Chondrocyte (in vitro differentiated cells): ENCODE measurements around the gene TMEM30A. TPM values are rescaled to one million over a fixed set of nuclear protein-coding genes. Genes with fewer than 3 reads are reported as not detected.

Experiments
- DNase-seq: peaks from one replicate; pipeline ENCODE4 v3.0.0; 2021; ENCODE audit warnings: mixed read lengths, low spot score
- H3K27ac Mint-ChIP-seq: one replicate; pipeline ENCODE4 v1.8.0; 2021; ENCODE audit warnings: mild to moderate bottlenecking, moderate library complexity, mixed read lengths; ENCODE audit not compliant: unreplicated experiment
- H3K27me3 Mint-ChIP-seq: 2 replicates; pipeline ENCODE4 v1.8.0; 2021; ENCODE audit warnings: low read depth, mixed read lengths
- H3K36me3 Mint-ChIP-seq: 2 replicates; pipeline ENCODE4 v1.8.0; 2021; ENCODE audit warnings: low read depth, mixed read lengths
- H3K4me1 Mint-ChIP-seq: 2 replicates; pipeline ENCODE4 v1.8.0; 2021; ENCODE audit warnings: low read depth, mild to moderate bottlenecking, mixed read lengths
- H3K4me3 Mint-ChIP-seq: one replicate; pipeline ENCODE4 v1.8.0; 2021; ENCODE audit warnings: mild to moderate bottlenecking, moderate library complexity, mixed read lengths; ENCODE audit not compliant: unreplicated experiment
- H3K9me3 Mint-ChIP-seq: 2 replicates; pipeline ENCODE4 v1.8.0; 2021; ENCODE audit warnings: low read depth, mixed read lengths
- CTCF ChIP-seq: fragments of 200-600 bp; sonication (generic); IDR thresholded peaks from 2 replicates; pipeline ENCODE4 v1.5.0; 2021; ENCODE audit warnings: antibody characterized with exemption, mild to moderate bottlenecking, moderate library complexity
- total RNA-seq: library from RNA; stranded (reverse); gene quantifications from 3 replicates; pipeline ENCODE4 v1.2.1, GENCODE V29; 2021

Gene TMEM30A
- total RNA-seq, 1 donor from 2014 or later, result 146 TPM

GRCh38 chr6:75287424-75287823 is 2.8 kb upstream of the TMEM30A start:
- Mint-ChIP-seq H3K27ac (no peak overlapping the region), H3K36me3 (no peaks in the 10 kb centered on the region), H3K4me3 (no peak overlapping the region), H3K27me3 (no peaks in the 10 kb centered on the region), H3K4me1 (peaks cover 13% of the 10 kb centered on the region), H3K9me3 (no peaks in the 10 kb centered on the region)
- no peak for TF ChIP-seq CTCF
- no peak for DNase-seq

GRCh38 chr6:75286955-75287354 is 2.4 kb upstream of the TMEM30A start:
- no peaks in the 10 kb centered on the region for H3K9me3 Mint-ChIP-seq
- no peak overlapping the region for H3K4me3 Mint-ChIP-seq
- H3K36me3 Mint-ChIP-seq, result no peaks in the 10 kb centered on the region
- TF ChIP-seq CTCF, result no peak
- no peak overlapping the region for H3K27ac Mint-ChIP-seq
- H3K4me1 Mint-ChIP-seq, result peaks cover 17% of the 10 kb centered on the region
- no peaks in the 10 kb centered on the region for H3K27me3 Mint-ChIP-seq
- DNase-seq, result no peak

GRCh38 chr6:75285283-75285639 is 669 bp upstream of the TMEM30A start:
- Mint-ChIP-seq H3K36me3 (no peaks in the 10 kb centered on the region), H3K4me3 (no peak overlapping the region), H3K27me3 (no peaks in the 10 kb centered on the region), H3K27ac (no peak overlapping the region), H3K4me1 (peaks cover 33% of the 10 kb centered on the region), H3K9me3 (no peaks in the 10 kb centered on the region)
- DNase-seq, result no peak
- no peak for TF ChIP-seq CTCF

GRCh38 chr6:75283907-75284631 is 523 bp downstream of the TMEM30A start:
- no peak overlapping the region for H3K27ac Mint-ChIP-seq
- no peak for DNase-seq

GRCh38 chr6:75282706-75283105 is 1.9 kb downstream of the TMEM30A start:
- H3K27ac Mint-ChIP-seq, result peak overlapping the region; percentile 65
- no peaks in the 10 kb centered on the region for H3K9me3 Mint-ChIP-seq
- peaks cover 55% of the 10 kb centered on the region for H3K4me1 Mint-ChIP-seq
- no peaks in the 10 kb centered on the region for H3K36me3 Mint-ChIP-seq
- no peak for TF ChIP-seq CTCF
- H3K4me3 Mint-ChIP-seq, result no peak overlapping the region
- DNase-seq, result no peak
- H3K27me3 Mint-ChIP-seq, result no peaks in the 10 kb centered on the region

More at GRCh38 chr6:75283907-75284631, 523 bp downstream of the TMEM30A start:
- H3K4me1 Mint-ChIP-seq, result peaks cover 44% of the 10 kb centered on the region
- no peaks in the 10 kb centered on the region for H3K9me3 Mint-ChIP-seq
- no peaks in the 10 kb centered on the region for H3K27me3 Mint-ChIP-seq
- no peaks in the 10 kb centered on the region for H3K36me3 Mint-ChIP-seq
- H3K4me3 Mint-ChIP-seq, result no peak overlapping the region
- no peak for TF ChIP-seq CTCF
